Cerebellar nuclear complex (tissue), 1 donor: ENCODE results near the gene CTNNAL1.
"Not testable (repeated sequence)": the region's sequence is repeated elsewhere in the genome, so short reads cannot be mapped to it uniquely, and the experiment has no call there.

Experiments used
- DNase-seq, 2 experiments: peaks; one replicate each; lab custom pipeline; 2025; lab: John Stamatoyannopoulos, UW

Gene CTNNAL1

DNA sequence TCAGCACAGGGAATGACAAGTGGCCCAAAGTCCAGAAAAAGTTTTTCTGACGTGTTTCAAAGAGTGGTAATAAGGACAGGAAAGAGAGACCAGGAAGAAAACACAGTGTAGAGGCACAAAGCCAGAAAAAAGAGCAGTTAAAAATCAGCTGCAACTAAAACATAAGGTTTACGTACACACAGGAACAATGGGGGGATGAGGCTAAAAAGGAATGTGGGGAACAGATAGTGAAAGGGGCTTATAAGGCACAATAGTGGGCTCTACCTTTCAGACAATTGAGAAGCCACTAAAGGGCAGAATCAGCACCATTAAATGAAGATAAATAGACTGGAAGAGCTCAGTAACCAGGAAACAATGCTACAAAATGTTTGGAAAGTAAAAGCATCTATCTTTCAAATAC, 84.9 kb downstream of the CTNNAL1 start:
- DNase-seq = no peak

DNA sequence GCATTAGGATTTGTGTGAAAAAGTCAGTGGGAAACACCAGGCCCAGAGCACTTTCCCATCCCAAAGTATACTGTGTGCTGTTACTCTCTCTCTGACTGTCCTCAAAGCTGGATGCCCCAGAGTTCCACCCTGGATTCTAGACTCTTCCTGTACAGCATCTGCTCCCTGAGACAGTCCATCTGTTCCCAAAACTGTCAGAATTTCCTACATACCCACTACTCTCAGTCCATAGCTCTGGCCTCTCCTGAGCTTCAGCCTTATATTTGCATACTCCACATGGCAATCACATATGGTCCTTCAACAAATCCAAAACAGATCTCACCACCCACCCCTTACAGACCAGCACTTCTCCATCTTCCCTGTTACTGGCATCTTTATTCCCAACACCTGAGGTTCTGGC, 88.8 kb downstream of the CTNNAL1 start:
- DNase-seq = no peak

DNA sequence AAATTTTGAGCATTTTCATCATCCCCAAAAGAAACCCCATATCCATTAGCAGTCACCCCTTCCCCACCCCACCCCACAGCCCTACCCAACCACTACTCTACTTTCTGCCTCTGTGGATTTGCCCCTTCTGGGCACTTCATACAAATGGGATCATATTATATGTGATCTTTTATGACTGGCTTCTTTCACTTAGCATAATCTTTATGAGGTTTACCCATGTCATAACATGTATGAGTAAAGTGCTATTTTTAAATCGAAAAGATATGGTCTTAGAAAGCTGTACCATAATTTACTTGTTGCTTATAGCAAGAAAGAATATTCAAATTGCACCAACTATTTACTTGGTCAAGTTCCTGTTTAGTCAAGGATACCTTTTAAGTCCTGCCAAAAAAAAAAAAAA, 92.1 kb downstream of the CTNNAL1 start:
- DNase-seq = no peak

DNA sequence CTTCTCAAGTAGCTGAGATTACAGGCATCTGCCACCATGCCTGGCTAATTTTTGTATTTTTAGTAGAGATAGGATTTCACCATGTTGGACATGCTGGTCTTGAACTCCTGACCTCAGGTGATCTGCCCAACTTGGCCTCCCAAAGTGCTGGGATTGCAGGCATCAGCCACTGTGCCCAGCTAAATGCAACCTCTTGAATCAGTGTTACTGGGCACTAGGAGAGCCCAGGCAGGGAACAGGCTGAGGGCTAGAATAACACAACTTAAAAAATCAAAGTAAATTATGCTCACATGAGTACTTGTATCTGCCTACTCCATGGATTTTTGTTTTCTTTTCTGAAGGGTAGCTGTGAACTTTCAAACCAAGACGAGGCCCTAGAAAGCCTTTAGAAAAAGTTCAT, 92.9 kb downstream of the CTNNAL1 start:
- not testable (repeated sequence) for DNase-seq

DNA sequence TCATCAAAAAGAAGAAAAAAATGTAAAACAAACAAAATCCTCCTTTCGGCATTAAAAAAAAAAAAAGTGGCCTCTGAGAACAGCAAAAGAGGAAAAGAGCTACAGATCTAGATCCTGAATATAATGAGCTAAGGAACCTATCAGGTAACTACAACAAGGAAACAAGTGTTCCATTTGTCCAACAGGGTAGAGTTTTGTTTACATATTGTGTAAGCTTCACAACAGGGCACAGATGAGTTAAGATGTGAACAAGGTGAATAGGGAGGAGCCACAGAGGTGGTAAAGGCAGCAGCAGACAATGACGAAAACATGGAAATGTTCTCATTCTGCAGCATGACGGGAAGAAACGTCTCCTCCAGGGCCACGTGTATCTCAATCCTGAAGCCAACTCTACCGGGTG, 93.8 kb downstream of the CTNNAL1 start:
- DNase-seq = no peak

DNA sequence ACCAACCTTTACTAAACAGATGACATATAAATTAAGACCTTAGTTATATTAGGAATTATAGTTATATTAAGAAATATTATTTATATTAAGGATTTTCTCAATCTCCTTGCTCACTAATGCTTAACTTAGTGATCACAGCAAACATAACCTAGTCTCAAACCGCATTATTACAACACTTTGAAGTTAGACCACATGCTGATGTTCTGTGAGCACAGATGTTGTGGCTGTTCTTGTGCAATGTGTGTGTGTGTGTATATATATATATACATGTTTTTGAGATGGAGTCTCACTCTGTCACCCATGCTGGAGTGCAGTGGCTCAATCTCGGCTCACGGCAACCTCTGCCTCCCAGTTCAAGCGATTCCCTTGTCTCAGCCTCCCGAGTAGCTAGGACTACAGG, 99.9 kb downstream of the CTNNAL1 start:
- no peak for DNase-seq

- no peak for DNase-seq
Measured at GRCh38 chr9:108911820-108912219, 101.5 kb downstream of the CTNNAL1 start.

DNA sequence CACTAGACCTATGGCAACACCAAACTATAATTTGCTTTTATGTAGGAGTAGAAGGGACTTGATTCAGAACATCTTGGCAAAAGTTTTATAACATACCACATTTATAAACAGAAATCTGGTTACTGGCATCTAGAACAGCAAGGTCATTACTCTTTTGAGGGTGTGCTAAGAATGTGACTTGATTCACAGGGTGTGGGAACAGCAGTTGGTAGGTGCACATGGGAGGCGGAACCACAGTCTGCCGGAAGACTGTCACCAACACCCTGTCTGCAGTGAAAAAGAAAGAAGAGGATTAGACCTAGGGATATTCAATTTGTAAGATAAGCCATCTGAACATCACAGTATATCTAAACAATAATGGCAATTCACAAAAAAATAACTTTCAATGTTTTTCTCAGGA, 102.4 kb downstream of the CTNNAL1 start:
- no peak for DNase-seq

- no peak for DNase-seq
Measured at GRCh38 chr9:108910402-108910801, 102.9 kb downstream of the CTNNAL1 start.

GRCh38 chr9:108905494-108905893, 107.8 kb downstream of the CTNNAL1 start:
- DNase-seq = no peak

DNA sequence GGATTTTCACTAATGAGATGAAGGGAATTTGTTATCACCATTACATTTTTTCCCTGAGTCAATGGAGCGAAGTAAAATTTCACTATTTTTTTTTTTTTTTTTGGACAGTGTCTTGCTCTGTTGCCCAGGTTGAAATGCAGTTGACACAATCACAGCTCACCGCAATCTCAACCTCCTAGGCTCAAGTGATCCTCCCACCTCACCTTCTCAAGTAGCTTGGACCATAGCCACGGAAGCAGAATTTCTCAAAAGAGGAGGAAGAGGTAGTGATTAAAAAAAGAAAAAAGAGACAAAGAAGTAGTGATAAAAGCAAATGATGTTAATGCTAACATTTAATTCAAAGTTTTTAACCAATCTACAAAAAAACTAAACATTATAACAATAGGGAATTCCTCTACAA, 109.1 kb downstream of the CTNNAL1 start:
- no peak for DNase-seq

- DNase-seq = no peak
Measured at GRCh38 chr9:108903420-108904103, 109.7 kb downstream of the CTNNAL1 start.

- DNase-seq = no peak
Measured at GRCh38 chr9:108900176-108900575, 113.1 kb downstream of the CTNNAL1 start.

- not testable (repeated sequence) for DNase-seq
Measured at GRCh38 chr9:108899023-108899695, 114.1 kb downstream of the CTNNAL1 start.

DNA sequence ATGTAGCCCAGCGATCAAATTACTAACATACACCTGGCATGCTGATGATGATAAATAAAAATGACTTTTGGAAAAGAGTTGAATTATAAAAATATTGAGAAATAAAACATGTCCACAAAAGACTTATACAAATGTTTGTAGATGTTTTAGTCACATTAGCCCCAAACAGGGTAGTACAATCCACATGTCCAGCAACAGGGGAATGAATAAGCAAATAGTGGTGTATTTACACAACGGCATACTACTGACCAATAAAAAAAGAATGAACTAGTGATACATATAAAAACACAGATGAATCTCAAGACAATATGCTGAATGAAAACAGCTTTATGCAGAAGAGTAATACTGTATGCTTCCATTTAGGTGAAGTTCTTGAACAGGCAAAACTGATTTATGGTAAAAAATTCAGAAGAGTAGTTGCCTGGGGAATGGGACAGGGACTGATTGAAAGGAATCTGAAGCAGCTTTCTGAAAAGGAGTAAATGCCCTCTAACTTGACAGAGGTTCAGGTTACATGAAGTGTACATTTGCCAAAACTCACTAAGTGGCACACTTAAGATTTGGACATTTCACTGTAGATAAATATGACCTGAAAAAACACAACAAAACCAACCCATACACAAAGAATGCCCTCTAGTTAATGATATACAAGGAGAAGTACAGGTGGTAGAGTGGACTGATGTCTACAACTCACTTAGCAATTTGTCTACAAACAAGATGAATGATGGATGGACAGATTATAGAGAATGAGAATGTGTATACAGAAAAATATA, 115.8 kb downstream of the CTNNAL1 start:
- DNase-seq = no peak

DNA sequence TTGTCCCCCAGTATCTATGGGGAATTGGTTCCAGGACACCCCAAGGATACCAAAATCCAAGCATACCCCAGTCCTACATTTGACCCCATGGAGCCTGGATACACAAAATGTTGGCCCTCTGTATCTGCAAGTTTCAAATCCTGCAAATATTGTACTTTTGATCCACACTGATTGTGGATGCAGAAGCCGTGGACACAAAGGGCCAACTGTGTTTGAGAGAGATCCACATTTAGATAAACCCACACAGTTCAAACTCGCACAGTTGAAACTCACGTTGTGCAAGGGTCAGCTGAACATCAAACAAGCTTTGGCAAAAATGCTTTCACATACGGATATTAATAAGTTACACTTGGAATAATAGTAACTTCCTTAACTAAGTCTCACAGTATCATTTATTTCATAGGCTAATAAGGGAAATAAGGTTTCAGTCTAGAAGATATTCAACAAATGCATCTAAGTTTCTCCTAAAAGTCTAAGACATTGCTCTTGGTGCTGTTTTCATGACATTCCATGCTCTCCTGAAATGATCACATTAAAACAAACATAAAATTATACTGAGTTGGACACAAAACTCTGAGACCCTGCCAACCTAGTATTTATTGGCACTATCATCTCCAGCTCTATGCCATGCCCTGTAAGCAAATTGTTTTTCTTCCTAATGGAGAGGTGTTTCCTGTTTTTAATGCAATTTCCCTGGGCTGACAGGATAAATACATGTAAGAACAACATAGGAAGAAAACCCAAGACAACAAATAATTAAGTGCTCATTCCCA, 118.9 kb downstream of the CTNNAL1 start:
- DNase-seq = no peak
